Osteoblast (primary cell): Measurements from ENCODE around the gene RBM48. TPM values are rescaled to one million over a fixed set of nuclear protein-coding genes. Genes with fewer than 3 reads are reported as not detected.
A peak's percentile ranks its signal among the peaks of the same experiment; 100 is the strongest.

ENCODE experiments used
- DNase-seq: peaks from one replicate; pipeline ENCODE4 v3.0.0; 2011; ENCODE audit warnings: low spot score, mixed read lengths; ENCODE audit not compliant: insufficient read length; ENCODE audit errors: missing footprints
- H2AFZ ChIP-seq: 2 replicates; pipeline ENCODE4 v1.6.0; 2011; ENCODE audit warnings: mild to moderate bottlenecking, low read length
- H3K27ac ChIP-seq: 2 replicates; pipeline ENCODE4 v1.5.1; 2011; ENCODE audit warnings: mild to moderate bottlenecking, low read depth, low read length, moderate library complexity
- H3K27me3 ChIP-seq: 2 replicates; pipeline ENCODE4 v1.6.0; 2012; ENCODE audit warnings: mild to moderate bottlenecking, control low read depth, inconsistent platforms, low read length, moderate library complexity; ENCODE audit not compliant: insufficient read depth
- H3K36me3 ChIP-seq: 2 replicates; pipeline ENCODE4 v1.5.1; 2011; ENCODE audit warnings: mild to moderate bottlenecking, low read length, control low read depth, moderate library complexity; ENCODE audit not compliant: insufficient read depth
- H3K4me1 ChIP-seq: 2 replicates; pipeline ENCODE4 v1.5.1; 2011; ENCODE audit warnings: mild to moderate bottlenecking, low read length, control low read depth, moderate library complexity; ENCODE audit not compliant: insufficient read depth
- H3K4me2 ChIP-seq: 2 replicates; pipeline ENCODE4 v1.6.0; 2011; ENCODE audit warnings: mild to moderate bottlenecking, low read length; ENCODE audit not compliant: insufficient read depth
- H3K4me3 ChIP-seq: fragments of 200-600 bp; sonication (generic); 3 replicates; pipeline ENCODE4 v1.5.1; 2012; ENCODE audit warnings: mild to moderate bottlenecking, low read length, inconsistent platforms; ENCODE audit not compliant: insufficient read depth
- H3K79me2 ChIP-seq: 2 replicates; pipeline ENCODE4 v1.6.0; 2012; ENCODE audit warnings: mild to moderate bottlenecking, low read length, control low read depth, inconsistent platforms; ENCODE audit not compliant: insufficient read depth
- H3K9me3 ChIP-seq: 2 replicates; pipeline ENCODE4 v1.5.1; 2011; ENCODE audit warnings: low read depth, low read length, control low read depth
- H4K20me1 ChIP-seq: 2 replicates; pipeline ENCODE4 v1.6.0; 2012; ENCODE audit warnings: mild to moderate bottlenecking, low read length, control low read depth; ENCODE audit not compliant: insufficient read depth
- CTCF ChIP-seq: IDR thresholded peaks from 2 replicates; pipeline ENCODE4 v1.5.1; 2011; ENCODE audit warnings: mild to moderate bottlenecking, low read depth, low read length, moderate library complexity; ENCODE audit errors: extremely low read depth
- total RNA-seq: library from RNA; depleted of rRNA; stranded (reverse); fragments of >200 nt; gene quantifications from 2 replicates; pipeline ENCODE4 v1.2.3, GENCODE V29; 2012

Gene RBM48
- total RNA-seq, 1 donor = 11.2 TPM

GRCh38 chr7:92586403-92586802, 57.8 kb downstream of the RBM48 start:
- H3K36me3 ChIP-seq = no peaks in the 10 kb centered on the region
- DNase-seq = peak; percentile 10
- no peak for TF ChIP-seq CTCF
- peak overlapping the region; percentile 52 for H3K27ac ChIP-seq
- H3K4me2 ChIP-seq = peak overlapping the region; percentile 62
- no peaks in the 10 kb centered on the region for H3K9me3 ChIP-seq
- H3K27me3 ChIP-seq = no peaks in the 10 kb centered on the region
- no peak overlapping the region for H2AFZ ChIP-seq
- H3K4me1 ChIP-seq = peaks cover 26% of the 10 kb centered on the region
- H3K4me3 ChIP-seq = peak overlapping the region; percentile 15
- H3K79me2 ChIP-seq = peaks cover 84% of the 10 kb centered on the region
- H4K20me1 ChIP-seq = peaks cover 51% of the 10 kb centered on the region

- H4K20me1 ChIP-seq = peaks cover 51% of the 10 kb centered on the region
- H3K27me3 ChIP-seq = no peaks in the 10 kb centered on the region
- H3K79me2 ChIP-seq = peaks cover 79% of the 10 kb centered on the region
- DNase-seq = peak; percentile 13
- H3K36me3 ChIP-seq = no peaks in the 10 kb centered on the region
- H3K27ac ChIP-seq = peak overlapping the region; percentile 52
- TF ChIP-seq CTCF = no peak
- no peaks in the 10 kb centered on the region for H3K9me3 ChIP-seq
- H3K4me3 ChIP-seq = peak overlapping the region; percentile 15
- H2AFZ ChIP-seq = no peak overlapping the region
- H3K4me2 ChIP-seq = peak overlapping the region; percentile 62
- peaks cover 26% of the 10 kb centered on the region for H3K4me1 ChIP-seq
These were observed 58.2 kb downstream of the RBM48 start for GRCh38 chr7:92586841-92587240.

Other genes starting within 250 kb of the RBM48 start
- gene GATAD1, start 81.3 kb upstream of the RBM48 start, total RNA-seq = 42.7 and 51.3 TPM in 2 replicates
- gene ERVW-1, start 50.8 kb upstream of the RBM48 start, total RNA-seq = not detected in 2 replicates
- gene PEX1, start 275 bp upstream of the RBM48 start, total RNA-seq = 23.6 and 25.7 TPM in 2 replicates
- 17.1 and 17.4 TPM in 2 replicates for gene FAM133B, start 61.6 kb downstream of the RBM48 start, total RNA-seq